Measurements from ENCODE around the gene PDCD11.

GRCh38 chr10:103493362-103493915, 97.0 kb downstream of the PDCD11 start, which contains the start of gene NEURL1:
- TF ChIP-seq POLR2A (IDR thresholded peaks at IDR 0.05) = no peak
- no peak for TF ChIP-seq CTCF (IDR thresholded peaks at IDR 0.05)
- TF ChIP-seq EP300 (IDR thresholded peaks at IDR 0.05) = no peak
- no peak for TF ChIP-seq POLR2AphosphoS5 (IDR thresholded peaks at IDR 0.05)

Data from stomach (tissue), 4 donors.